GM13977 (cell line): ENCODE measurements around the gene NKX3-2.
A peak's percentile ranks its signal among the peaks of the same experiment; 100 is the strongest.

Experiments used
- DNase-seq: peaks from one replicate; pipeline ENCODE4 v3.0.0; 2012; ENCODE audit warnings: low spot score
- CTCF ChIP-seq: IDR thresholded peaks from 2 replicates; pipeline ENCODE4 v1.5.1; 2012; ENCODE audit warnings: mild to moderate bottlenecking, control low read depth; ENCODE audit not compliant: insufficient read depth; ENCODE audit errors: extremely low read depth, missing control alignments
- in situ Hi-C: fragments of 300-500 bp; cut with MboI; formaldehyde crosslinking; loops from one replicate; pipeline ENCODE4 v1.12.0; 2022; ENCODE audit warnings: low sequenced_read_pairs, low pct_unique_long_range_greater_than_20kb, mixed read lengths, inconsistent platforms; ENCODE audit not compliant: unreplicated experiment

NKX3-2 gene

GRCh38 chr4:13546941-13547484, 2.7 kb upstream of the NKX3-2 start:
- peak; percentile 51 for DNase-seq
- TF ChIP-seq CTCF: no peak
- in situ Hi-C loops: loop anchor here (10.0 kb wide), 1 partner anchor 812 kb away; no protein-coding TSS in a partner anchor

- no peak for TF ChIP-seq CTCF
- peak; percentile 39 for DNase-seq
- in situ Hi-C loops: loop anchor here (10.0 kb wide), 1 partner anchor 812 kb away; no protein-coding TSS in a partner anchor
Observed at GRCh38 chr4:13546142-13546940, 2.0 kb upstream of the NKX3-2 start.

- in situ Hi-C loops: loop anchor here (10.0 kb wide), 1 partner anchor 811 kb away; no protein-coding TSS in a partner anchor
- no peak for DNase-seq
- TF ChIP-seq CTCF: no peak
Observed at GRCh38 chr4:13545394-13545808, 1.1 kb upstream of the NKX3-2 start.

GRCh38 chr4:13544606-13545393, 492 bp upstream of the NKX3-2 start:
- DNase-seq: peak; percentile 88
- no peak for TF ChIP-seq CTCF
- in situ Hi-C loops: loop anchor here (5.0 to 10.0 kb wide), 2 partner anchors 692 to 810 kb away; no protein-coding TSS in a partner anchor

GRCh38 chr4:13543032-13543838, 1.1 kb downstream of the NKX3-2 start:
- peak; percentile 36 for DNase-seq
- in situ Hi-C loops: loop anchor here (5.0 to 10.0 kb wide), 2 partner anchors 691 to 808 kb away; no protein-coding TSS in a partner anchor
- TF ChIP-seq CTCF: no peak
